PC-3 (cell line): ENCODE results near the gene GLRX. TPM values are rescaled to one million over a fixed set of nuclear protein-coding genes. Genes with fewer than 3 reads are reported as not detected.

ENCODE experiments used
- ATAC-seq: fragments of 200-7000 bp; cut with Tn5 transposase; 2 replicates; pipeline ENCODE4 v1.9.1; 2020; ENCODE audit warnings: mild to moderate bottlenecking, moderate library complexity
- BruUV-seq: library from RNA; stranded (reverse); fragments of 400-500 nt; replicated peaks from 2 replicates; lab custom pipeline; 2021; lab: Mats Ljungman, UMichigan
- CTCF ChIA-PET: fragments of 300-600 bp; sonication (Branson Sonifier 250); formaldehyde crosslinking; loops from one replicate; lab custom pipeline; 2022; ENCODE audit warnings: antibody characterized with exemption; lab: Charles Lee
- POLR2A ChIA-PET: fragments of 300-600 bp; sonication (Branson Sonifier 250); formaldehyde crosslinking; loops from one replicate; lab custom pipeline; 2022; ENCODE audit warnings: antibody characterized with exemption; ENCODE audit not compliant: unreplicated experiment; lab: Charles Lee
- DNase-seq: peaks from one replicate; pipeline ENCODE4 v3.0.0-alpha.2; 2015
- H2AFZ ChIP-seq: fragments of 300-600 bp; sonication (generic); 2 replicates; pipeline ENCODE4 v1.6.0; 2016; ENCODE audit warnings: antibody characterized with exemption, low read length
- H3F3A ChIP-seq: fragments of 300-600 bp; sonication (generic); one replicate; pipeline ENCODE4 v1.6.0; 2017; ENCODE audit warnings: antibody characterized with exemption, low read length, control low read depth, mild to moderate bottlenecking; ENCODE audit not compliant: unreplicated experiment
- H3K27ac ChIP-seq: fragments of 300-600 bp; sonication (generic); 2 replicates; pipeline ENCODE4 v1.5.1; 2016; ENCODE audit warnings: mild to moderate bottlenecking, low read length
- H3K27me3 ChIP-seq: fragments of 300-600 bp; sonication (generic); 2 replicates; pipeline ENCODE4 v1.6.1; 2016; ENCODE audit warnings: low read length, mixed read lengths
- H3K36me3 ChIP-seq: fragments of 300-600 bp; sonication (generic); 2 replicates; pipeline ENCODE4 v1.6.1; 2016; ENCODE audit warnings: low read depth, mixed run types, low read length, mixed read lengths
- H3K4me1 ChIP-seq: fragments of 300-600 bp; sonication (generic); 2 replicates; pipeline ENCODE4 v1.5.1; 2016; ENCODE audit warnings: low read length; ENCODE audit not compliant: insufficient read depth
- H3K4me2 ChIP-seq: fragments of 300-600 bp; sonication (generic); 2 replicates; pipeline ENCODE4 v1.6.0; 2016; ENCODE audit warnings: low read length
- H3K4me3 ChIP-seq: fragments of 300-600 bp; sonication (generic); 2 replicates; pipeline ENCODE4 v1.5.1; 2016; ENCODE audit warnings: mild to moderate bottlenecking, low read length, mixed read lengths
- H3K79me2 ChIP-seq: fragments of 300-600 bp; sonication (generic); 2 replicates; pipeline ENCODE4 v1.6.1; 2017; ENCODE audit warnings: low read length, mixed read lengths
- H3K9ac ChIP-seq: fragments of 300-600 bp; sonication (generic); 2 replicates; pipeline ENCODE4 v1.6.0; 2016; ENCODE audit warnings: mild to moderate bottlenecking, low read length
- H3K9me2 ChIP-seq: fragments of 300-600 bp; sonication (generic); replicated peaks from 2 replicates; pipeline ENCODE4 v1.6.1; 2016; ENCODE audit warnings: mixed run types, low read length, mixed read lengths
- H3K9me3 ChIP-seq: fragments of 300-600 bp; sonication (generic); 2 replicates; pipeline ENCODE4 v1.6.1; 2016; ENCODE audit warnings: low read length, mixed read lengths
- H4K20me1 ChIP-seq: fragments of 300-600 bp; sonication (generic); 2 replicates; pipeline ENCODE4 v1.6.1; 2016; ENCODE audit warnings: low read length, mixed read lengths
- EZH2 ChIP-seq: fragments of 300-600 bp; sonication (generic); IDR thresholded peaks from one replicate; pipeline ENCODE4 v1.6.1; 2017; ENCODE audit warnings: antibody characterized with exemption, mild to moderate bottlenecking, low read length; ENCODE audit not compliant: unreplicated experiment
- EZH2phosphoT487 ChIP-seq: fragments of 300-600 bp; sonication (generic); IDR thresholded peaks from 2 replicates; pipeline ENCODE4 v1.6.1; 2018; ENCODE audit warnings: mild to moderate bottlenecking, antibody characterized with exemption, low read length, borderline replicate concordance
- intact Hi-C: fragments of 100-400 bp; cut with micrococcal nuclease; formaldehyde crosslinking; loops from 2 replicates; pipeline ENCODE4 v1.9.0; 2023
- total RNA-seq: library from RNA; depleted of rRNA; stranded (reverse); fragments of >200 nt; gene quantifications from 2 replicates; pipeline ENCODE4 v1.2.3, GENCODE V29; 2014
- TF ChIP-seq, protein P1 (sequence below): fragments of 300-600 bp; sonication (generic); conservative IDR thresholded peaks from 2 replicates; pipeline ENCODE4 v1.5.1; 2017; ENCODE audit warnings: antibody characterized with exemption, low read depth, mild to moderate bottlenecking, low read length

GLRX gene
- total RNA-seq, 1 experiment from 2014 or later: 27.4 TPM

DNA sequence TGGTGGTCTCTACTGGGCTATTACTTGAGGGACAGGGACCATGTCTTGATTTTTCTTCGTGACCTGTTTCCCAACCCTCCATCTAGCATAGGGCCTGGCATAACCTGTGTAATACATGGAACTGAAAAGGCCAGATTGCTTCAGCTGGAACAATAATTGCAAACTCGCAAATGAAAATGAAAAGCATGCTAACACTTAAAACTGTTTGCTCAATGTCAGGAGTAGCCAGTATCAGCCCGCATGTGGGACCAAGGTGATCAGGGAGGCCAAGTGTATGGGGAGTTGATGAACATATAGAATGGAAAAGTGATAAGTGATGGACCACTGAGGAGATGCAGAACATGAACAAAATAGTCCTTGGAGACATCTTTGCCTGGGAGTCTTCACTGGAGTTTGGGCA is 25.2 kb downstream of the GLRX start:
- H3K4me3 ChIP-seq: no peak overlapping the region
- no peaks in the 10 kb centered on the region for H4K20me1 ChIP-seq
- no peaks in the 10 kb centered on the region for H3K27me3 ChIP-seq
- no peak overlapping the region for H3K4me2 ChIP-seq
- no peaks in the 10 kb centered on the region for H3K79me2 ChIP-seq
- no peaks in the 10 kb centered on the region for H3K4me1 ChIP-seq
- H3K9me2 ChIP-seq: no peaks in the 10 kb centered on the region
- ATAC-seq: no peak
- TF ChIP-seq, protein P1, sequence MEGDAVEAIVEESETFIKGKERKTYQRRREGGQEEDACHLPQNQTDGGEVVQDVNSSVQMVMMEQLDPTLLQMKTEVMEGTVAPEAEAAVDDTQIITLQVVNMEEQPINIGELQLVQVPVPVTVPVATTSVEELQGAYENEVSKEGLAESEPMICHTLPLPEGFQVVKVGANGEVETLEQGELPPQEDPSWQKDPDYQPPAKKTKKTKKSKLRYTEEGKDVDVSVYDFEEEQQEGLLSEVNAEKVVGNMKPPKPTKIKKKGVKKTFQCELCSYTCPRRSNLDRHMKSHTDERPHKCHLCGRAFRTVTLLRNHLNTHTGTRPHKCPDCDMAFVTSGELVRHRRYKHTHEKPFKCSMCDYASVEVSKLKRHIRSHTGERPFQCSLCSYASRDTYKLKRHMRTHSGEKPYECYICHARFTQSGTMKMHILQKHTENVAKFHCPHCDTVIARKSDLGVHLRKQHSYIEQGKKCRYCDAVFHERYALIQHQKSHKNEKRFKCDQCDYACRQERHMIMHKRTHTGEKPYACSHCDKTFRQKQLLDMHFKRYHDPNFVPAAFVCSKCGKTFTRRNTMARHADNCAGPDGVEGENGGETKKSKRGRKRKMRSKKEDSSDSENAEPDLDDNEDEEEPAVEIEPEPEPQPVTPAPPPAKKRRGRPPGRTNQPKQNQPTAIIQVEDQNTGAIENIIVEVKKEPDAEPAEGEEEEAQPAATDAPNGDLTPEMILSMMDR: no peak
- TF ChIP-seq EZH2phosphoT487 (no peak), EZH2 (no peak)
- no peak overlapping the region for H3K27ac ChIP-seq
- H3K36me3 ChIP-seq: no peaks in the 10 kb centered on the region
- no peak for DNase-seq
- ChIA-PET CTCF (no interaction called here), POLR2A (no interaction called here)
- intact Hi-C loops: no loop called here
- H2AFZ ChIP-seq: no peak overlapping the region
- no peaks in the 10 kb centered on the region for H3F3A ChIP-seq
- H3K9me3 ChIP-seq: no peaks in the 10 kb centered on the region
- BruUV-seq: no TSS peak
- H3K9ac ChIP-seq: no peak overlapping the region

GRCh38 chr5:95794070-95794516 is 28.4 kb downstream of the GLRX start:
- no peaks in the 10 kb centered on the region for H3K27me3 ChIP-seq
- H3K9ac ChIP-seq: no peak overlapping the region
- no peak overlapping the region for H3K4me2 ChIP-seq
- no peak overlapping the region for H3K4me3 ChIP-seq
- POLR2A ChIA-PET: no interaction called here
- H3K9me3 ChIP-seq: no peaks in the 10 kb centered on the region
- H4K20me1 ChIP-seq: no peaks in the 10 kb centered on the region
- no peaks in the 10 kb centered on the region for H3K9me2 ChIP-seq
- no peaks in the 10 kb centered on the region for H3K4me1 ChIP-seq
- H3K36me3 ChIP-seq: no peaks in the 10 kb centered on the region
- H3F3A ChIP-seq: no peaks in the 10 kb centered on the region
- TF ChIP-seq EZH2 (no peak), EZH2phosphoT487 (no peak)
- TF ChIP-seq, protein P1: no peak
- DNase-seq (no peak), ATAC-seq (no peak)
- CTCF ChIA-PET: no interaction called here
- H2AFZ ChIP-seq: no peak overlapping the region
- H3K79me2 ChIP-seq: no peaks in the 10 kb centered on the region
- intact Hi-C loops: no loop called here
- no TSS peak for BruUV-seq
- H3K27ac ChIP-seq: no peak overlapping the region

GRCh38 chr5:95791751-95792150 is 30.8 kb downstream of the GLRX start:
- no peak overlapping the region for H3K9ac ChIP-seq
- no peaks in the 10 kb centered on the region for H3K79me2 ChIP-seq
- no peaks in the 10 kb centered on the region for H4K20me1 ChIP-seq
- H3K9me3 ChIP-seq: no peaks in the 10 kb centered on the region
- no peak overlapping the region for H3K4me2 ChIP-seq
- no peak overlapping the region for H3K4me3 ChIP-seq
- no peaks in the 10 kb centered on the region for H3F3A ChIP-seq
- intact Hi-C loops: no loop called here
- no TSS peak for BruUV-seq
- no peak overlapping the region for H2AFZ ChIP-seq
- no peak for ATAC-seq
- H3K27me3 ChIP-seq: no peaks in the 10 kb centered on the region
- CTCF ChIA-PET: no interaction called here
- no peaks in the 10 kb centered on the region for H3K9me2 ChIP-seq
- DNase-seq: no peak
- no peaks in the 10 kb centered on the region for H3K4me1 ChIP-seq
- H3K27ac ChIP-seq: no peak overlapping the region
- POLR2A ChIA-PET: no interaction called here
- H3K36me3 ChIP-seq: no peaks in the 10 kb centered on the region
- TF ChIP-seq EZH2phosphoT487: no peak
- no peak for TF ChIP-seq EZH2
- TF ChIP-seq, protein P1: no peak
